ENCODE data around the gene KLHL3.

The KLHL3 gene

DNA sequence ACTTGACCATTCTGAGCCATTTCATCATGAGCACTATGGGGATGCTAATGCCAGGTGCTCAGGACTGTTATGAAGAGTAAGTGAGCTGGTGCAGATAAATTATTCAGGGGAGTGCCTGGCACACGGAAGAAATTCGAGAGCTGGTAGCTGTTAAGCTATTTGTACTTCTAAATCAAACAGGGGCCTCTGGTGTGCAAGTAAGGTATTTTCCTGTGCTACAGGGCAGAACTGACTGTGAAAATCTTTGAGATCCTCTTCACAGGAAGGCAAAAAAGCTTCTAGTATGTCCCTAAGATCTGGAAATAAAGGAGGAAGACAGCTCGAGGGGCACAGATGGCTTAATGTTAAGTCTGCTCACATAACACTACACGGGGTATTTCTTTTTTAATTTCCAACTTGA, 130.5 kb downstream of the KLHL3 start:
- no peak for DNase-seq

DNA sequence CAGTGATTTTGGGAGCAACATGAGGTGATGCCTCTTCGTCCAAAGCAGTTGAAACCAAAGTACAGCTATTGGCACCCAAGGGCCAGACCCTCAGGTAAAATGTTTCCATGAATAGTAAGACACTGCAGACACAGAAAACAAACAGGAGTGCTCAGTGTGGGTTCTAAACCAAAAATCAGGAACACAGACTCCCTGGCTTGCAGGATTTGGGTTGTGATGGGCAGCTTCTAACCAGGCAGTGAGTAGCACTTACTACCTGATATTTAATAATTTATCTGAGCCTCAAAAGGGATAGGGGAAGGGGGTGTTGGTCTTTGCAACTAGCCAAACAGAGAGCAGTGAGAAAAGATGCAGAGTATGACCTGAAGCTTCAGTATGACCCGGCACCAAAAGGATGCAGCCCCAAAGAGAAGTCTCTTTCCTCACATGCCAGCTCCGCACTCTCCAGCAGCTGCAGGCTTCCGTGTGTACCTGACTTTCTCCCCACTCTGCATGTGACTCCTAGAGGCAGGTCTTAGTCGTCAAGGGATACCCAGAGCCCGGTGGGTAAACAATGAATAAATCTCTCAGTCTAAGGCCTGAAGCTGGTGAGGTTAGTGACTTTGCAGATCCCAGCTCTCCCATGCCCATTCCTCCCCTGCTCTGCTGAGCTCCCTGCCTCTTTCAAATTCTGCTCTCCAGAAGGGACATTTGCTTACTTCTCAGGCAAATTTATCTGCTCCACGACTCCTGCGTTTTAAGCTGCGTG, 131.4 kb downstream of the KLHL3 start:
- no peak for DNase-seq

DNA sequence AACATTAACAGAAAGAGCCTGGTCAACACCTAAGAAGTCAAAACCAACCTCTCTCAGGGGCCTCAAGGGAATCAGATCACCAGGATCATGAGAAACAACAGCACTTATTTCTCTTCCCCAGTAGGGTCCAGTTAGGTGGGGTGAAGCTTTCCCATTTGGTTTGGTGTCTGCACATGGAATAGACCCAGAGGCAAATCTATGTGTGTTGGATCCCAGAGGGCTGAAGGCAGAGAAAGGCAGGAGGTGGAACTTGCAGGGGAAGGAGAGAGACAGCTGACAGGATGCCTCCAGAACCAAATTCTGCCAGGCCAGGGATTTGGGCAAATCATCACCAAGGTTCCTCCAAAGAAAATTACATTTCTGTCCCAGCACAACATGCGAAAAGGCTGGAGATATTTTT, 132.0 kb downstream of the KLHL3 start:
- DNase-seq: no peak

DNA sequence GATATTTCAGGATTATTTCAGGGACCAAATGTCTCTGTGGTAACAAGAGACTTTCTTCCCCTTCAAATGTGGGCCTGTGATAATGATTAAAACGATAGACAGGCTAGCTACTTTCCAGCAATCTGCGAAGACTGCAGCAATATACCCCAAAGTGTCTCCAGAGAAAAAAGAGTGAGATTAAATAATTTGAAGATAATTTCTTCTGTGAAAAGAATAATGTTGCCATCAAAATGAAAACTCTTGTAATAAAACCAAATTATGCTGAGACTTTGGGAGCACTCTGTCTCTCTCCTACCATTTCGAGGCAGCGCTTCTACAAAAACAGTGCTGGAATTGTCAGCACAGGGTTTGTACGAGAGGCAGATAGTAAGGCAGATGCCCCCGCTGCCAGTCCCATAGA, 132.5 kb downstream of the KLHL3 start:
- no peak for DNase-seq

DNA sequence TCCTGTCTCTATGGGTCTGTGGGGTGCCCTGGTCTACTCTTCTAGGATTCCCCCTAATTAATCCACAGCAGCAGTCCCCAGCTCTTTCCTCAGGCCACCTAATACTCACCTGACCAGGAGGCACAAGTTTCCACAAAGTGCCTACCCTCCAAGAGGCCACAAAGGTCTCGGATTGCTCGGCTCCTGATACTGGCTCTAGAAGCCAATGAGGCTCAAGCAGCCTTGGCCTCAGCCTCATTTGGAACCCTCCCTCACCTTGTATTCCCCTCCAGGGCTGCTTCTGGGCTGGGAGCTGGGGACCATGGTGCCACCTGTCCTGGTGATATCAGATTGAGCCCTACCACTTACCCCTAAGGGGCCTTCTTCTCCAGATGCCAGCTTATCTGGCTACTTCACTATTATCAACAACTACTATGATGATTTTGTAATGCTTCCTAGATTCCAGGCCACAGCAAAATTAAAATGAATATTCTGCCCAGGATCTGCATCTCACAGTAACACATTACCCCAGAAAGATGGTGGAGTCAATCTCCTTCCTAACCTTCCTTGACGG, 133.1 kb downstream of the KLHL3 start:
- DNase-seq: no peak

DNA sequence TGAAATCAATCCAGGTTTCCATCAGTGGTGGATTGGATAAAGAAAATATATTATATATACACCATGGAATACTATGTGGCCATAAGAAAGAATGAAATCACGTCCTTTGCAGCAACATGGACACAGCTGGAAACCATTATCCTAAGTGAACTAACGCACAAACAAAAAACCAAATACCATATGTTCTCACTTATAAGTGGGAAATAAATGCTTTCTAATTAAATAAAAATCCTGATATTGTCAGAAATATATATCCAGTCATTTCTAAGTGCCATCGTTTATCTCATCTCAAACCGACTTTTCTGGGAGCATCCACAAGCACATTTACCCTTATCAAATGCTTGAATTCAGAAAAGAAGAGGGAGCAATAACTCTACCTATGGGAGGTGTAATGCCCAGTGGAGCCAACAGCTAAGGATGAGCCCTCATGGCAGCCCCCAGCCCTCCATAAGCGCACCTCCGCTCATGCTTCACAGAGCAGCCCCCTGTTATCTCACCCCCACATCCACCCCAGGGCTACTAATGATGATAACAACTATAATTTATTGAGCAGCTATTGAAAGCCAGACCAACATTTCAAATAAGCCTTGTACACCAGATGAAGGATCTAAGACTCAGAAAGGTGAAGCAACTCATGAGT, 135.0 kb downstream of the KLHL3 start:
- no peak for DNase-seq

DNA sequence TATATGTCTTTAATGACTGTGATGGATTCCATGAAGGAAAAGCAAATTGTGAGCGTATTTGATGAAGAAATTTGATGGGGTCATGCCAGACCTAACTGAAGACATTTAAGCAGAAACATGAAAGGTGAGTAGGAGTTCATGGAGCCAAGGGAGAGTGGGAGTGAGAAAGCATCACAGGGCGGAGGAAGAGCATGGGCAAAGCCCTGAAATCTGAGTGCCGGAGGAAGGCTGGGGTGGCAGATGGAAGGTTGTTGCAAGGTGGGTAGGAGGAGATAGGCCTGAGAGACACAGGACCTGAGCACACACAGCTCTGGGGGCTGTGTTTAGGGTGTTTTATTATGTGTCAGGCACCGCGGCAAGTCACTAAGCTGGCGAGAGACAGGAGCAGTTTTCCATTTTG, 136.4 kb downstream of the KLHL3 start:
- DNase-seq: no peak

DNA sequence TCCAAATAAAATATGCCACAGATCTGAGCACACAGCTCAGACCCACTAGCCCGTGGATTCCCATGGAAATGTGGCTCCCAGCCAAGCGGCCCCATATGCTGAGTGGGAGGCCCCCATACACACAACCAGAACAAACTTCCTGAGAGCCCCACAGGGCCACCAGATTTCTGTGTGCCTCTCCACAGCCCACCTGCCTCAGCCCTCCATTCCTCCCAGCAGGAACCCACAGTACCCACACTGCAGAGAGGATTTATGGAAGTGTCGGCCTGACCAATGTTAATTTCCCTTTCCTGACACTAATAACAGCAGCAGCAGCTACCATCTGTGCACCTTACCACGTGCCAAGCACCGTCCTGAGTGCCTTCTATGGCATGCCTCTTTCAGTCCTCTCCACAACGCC, 137.5 kb downstream of the KLHL3 start:
- no peak for DNase-seq

DNA sequence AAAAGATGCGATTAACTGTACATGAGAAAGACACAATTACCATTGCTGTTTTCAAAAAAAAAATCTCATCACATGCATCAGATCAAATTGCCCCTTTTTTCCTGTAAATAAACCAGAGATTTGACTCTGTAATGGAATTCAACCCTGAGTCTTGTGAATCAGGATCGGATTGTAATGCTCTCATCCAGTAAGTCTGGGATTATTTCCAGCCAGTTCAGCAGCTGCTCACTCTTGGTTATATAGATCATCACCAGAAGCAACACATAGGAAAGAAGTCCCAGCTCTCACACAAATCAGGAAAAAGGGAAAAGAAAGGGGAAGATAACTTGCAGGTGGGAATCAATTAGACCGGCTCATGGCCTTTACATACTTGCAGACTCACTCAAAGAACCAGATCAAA, 138.9 kb downstream of the KLHL3 start:
- DNase-seq: no peak

DNA sequence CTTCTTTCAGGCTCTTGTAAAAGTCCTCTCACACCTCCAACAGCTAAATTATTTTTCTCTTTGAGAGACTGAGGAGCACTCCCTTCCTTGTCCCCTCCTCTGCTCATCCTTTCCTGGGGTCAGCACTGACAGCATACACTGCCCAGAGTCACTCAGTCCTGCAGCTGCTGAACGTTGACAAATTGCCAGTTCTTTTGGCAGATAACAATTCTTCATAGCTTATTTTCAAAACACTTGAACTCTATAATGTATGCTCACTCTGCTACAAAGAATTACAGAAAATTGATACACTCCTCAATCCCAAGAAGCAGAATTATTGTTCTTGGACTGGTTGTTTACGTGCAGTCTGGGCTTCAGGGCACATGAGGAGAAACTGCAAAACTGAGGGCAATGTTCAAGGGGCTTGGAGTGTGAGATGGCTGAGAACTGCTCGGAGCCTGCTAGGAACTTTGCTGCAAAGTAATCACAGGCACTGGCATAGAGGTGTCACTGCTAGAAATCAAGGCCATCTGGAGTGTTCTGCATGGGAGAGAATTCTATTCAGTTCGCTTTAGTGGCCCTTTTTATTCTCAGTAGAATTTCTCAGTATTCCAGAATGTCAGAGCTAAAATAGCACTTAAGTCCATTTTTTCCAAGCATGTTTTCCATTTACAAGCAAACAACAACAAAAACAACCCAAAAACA, 140.4 kb downstream of the KLHL3 start:
- DNase-seq: no peak

DNA sequence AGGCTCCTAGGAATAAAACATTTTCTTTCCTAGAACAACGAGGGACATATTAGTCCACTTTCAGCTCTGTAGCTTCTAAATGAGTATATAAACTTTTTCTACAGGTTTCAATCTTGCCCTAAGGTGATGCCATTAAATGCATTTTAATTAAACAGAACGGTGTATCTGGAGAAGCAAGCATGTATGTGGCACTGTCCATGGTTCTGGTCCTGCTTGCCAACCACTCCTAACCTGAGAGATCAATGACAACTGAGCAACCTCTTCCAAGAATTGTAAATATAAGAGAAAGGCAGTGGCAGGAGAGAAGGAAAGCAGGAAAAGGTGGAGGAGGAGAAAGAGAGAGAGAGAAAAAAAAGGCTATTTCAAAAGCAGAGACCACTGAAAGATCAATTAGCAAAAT, 141.2 kb downstream of the KLHL3 start:
- DNase-seq: no peak

DNA sequence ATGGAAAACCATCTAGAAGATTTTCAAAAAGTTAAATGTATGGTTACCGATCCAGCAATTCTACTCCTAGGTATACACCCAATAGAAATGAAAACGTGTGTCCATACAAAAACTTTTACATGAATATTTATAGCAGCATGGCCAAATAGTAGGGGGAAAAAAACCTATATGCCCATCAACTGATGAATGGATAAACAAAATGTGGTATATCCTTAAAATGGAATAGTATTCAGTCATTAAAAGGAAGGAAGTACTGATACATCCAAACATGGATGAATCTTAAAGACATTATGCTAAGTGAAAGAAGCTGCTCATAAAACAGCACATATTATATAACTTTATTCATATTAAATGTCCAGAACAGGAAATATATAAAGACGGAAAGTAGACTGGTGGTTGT, 143.6 kb downstream of the KLHL3 start:
- DNase-seq: no peak

DNA sequence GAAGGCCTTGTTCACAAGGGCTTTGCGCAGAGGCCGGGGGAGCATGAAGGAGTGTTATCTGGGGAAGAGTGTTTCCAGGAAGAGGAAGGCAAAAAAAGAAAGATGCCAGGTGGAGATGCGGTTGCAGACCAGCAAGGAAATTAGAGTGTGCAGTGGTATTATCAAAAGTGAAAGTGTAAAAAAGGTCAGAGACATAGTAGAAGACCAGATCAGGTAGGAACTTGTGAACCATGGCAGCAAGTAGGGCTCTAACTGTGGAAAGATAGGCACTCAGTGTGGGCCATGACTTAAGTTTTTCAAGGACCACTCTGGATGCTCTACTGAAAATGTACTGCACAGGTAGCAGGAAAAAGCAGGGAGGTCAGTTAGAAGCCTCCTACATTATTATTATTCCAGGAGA, 146.7 kb downstream of the KLHL3 start:
- no peak for DNase-seq

DNA sequence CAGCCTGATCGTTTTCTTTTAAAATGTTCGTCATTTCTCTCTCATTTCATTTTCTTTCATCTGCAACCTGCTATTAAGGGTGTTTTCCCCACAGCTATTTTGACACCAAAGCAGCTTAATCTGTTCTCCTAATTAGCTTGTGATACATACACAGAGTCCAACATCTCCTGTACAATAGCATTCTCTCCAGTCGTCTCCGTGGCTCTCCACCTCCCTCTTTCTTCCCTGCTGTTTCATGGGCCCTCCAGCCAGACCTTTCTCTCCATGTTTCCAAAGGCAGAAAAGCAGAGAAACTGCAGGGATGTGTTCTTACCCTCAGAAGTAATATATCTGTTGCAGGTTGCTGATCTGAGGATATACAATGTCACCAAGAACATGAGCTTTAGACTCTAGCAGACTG, 148.0 kb downstream of the KLHL3 start:
- DNase-seq: no peak

DNA sequence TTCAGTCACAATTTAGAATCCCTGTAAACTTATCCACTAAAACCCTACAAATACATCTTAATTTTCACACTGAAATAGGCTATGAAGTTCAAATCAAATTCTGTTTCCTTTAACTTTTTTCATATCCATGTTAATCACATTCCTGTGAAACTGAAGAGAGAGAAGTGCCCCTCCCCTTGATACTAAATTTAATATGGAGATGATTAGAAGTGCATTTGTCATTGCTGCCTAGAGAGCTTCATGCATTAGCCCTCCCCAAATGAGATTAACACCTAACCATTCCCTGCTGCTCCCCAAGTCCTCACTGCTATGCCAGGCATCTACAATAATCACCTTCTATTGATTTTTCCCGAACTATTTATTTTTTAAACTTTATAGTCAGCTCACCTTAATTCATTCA, 151.6 kb downstream of the KLHL3 start:
- DNase-seq: no peak

DNA sequence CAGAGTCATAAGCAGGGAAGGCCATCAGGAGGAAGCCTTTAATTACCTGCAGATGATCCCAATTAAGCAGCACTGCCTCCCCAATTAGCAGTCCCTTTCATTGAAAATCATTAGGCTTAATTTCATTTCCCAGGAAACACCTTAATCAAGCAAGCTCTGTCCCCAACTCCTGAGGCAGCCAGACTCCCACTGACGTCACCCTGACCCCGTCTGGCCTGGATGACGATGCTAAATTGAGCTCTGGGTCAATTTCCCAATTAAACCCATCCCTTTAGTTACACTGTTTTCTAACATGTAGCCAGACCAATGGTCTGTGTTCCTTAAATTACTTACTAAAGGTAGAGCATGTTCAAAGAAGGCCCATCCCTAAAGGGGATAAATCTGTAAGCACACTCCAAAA, 152.8 kb downstream of the KLHL3 start:
- DNase-seq: no peak

DNA sequence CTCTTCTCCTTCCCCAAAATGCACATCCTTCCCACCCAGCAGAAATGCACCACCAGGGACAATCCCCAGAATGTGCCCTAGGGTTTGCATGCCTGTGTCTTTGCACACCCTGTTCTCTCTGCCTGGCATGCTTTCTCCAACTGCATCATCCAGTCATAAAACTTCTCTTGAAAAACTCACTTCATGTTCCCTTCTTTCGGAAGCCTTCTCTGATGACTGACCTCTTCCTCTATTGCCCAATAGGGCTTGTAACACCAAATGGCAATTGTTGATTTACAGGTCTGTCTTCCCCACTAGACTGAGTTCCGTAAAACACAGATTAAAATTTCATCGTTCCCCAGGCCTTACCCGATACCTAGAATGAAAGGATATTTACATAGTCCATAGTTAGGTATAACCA, 153.7 kb downstream of the KLHL3 start:
- DNase-seq: no peak

DNA sequence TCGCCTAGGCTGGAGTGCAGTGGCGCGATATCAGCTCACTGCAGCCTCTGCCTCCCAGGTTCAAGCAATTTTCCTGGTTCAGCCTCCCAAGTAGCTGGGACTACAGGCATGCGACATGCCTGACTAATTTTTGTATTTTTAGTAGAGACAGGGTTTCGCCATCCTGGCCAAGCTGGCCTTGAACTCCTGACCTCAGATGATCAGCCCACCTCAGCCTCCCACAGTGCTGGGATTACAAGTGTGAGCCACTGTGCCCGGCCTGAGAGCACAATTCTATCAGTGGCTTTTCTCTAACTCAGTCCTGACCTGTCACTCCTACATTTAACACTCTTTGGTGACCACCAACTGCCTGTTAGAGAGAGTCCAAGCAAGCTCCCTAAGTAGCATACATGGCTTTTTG, 154.1 kb downstream of the KLHL3 start:
- no peak for DNase-seq

DNA sequence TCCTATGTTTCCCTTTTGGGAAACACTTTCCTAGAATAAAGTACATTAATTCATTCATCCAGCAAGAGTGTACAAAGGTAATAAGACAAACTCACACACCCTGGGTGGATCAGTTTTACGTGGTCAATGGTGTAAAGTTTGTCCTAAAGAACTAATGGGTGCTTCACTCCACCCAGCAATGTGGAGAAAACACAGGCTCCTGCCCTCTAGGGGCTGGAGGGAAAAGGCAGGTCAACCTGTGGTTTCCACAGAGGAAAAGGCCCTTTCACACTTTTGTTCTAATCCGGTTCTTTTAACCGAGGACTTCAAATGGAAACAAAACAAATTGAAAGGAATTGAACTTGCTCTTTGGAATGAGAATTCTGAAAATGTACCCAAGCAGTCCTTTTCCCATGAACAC, 155.9 kb downstream of the KLHL3 start:
- no peak for DNase-seq

DNA sequence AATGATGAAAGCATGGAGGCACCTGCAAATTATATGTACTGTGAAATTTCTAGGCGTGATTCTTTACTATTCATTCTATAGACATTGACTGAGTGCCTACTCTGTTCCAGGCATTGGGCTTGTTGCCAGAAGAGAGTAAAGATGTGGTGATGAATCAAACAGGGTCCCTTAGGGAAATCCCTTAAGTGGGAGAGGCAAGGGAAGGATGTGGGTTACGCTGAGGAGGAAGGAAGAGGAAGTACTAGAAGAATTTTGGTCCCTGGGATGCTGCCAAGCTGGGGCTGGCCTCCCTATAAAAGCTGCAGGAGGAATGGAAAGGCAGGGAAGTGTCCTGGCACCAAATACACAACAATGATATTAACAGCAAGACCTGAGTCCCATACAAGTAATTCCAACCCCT, 160.0 kb downstream of the KLHL3 start:
- DNase-seq: no peak

DNA sequence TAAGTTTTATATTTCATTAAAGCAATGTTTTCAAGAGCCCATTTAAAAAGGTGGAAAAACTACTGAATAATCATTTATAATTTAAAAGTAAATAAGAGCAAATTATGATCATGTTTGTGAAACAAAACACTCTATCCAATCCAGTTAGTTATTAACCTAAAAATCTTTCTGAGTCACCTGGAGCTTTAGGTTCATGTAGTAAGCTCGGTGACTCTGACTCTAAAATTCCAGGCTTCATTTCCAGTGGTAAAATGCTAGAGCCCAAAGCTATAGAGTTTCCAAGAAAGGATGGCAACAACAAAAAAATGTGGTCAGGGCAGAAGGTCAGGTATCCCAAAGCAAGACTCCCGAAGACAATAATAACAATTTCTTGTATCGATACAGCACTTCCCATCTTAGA, 160.7 kb downstream of the KLHL3 start:
- no peak for DNase-seq

DNA sequence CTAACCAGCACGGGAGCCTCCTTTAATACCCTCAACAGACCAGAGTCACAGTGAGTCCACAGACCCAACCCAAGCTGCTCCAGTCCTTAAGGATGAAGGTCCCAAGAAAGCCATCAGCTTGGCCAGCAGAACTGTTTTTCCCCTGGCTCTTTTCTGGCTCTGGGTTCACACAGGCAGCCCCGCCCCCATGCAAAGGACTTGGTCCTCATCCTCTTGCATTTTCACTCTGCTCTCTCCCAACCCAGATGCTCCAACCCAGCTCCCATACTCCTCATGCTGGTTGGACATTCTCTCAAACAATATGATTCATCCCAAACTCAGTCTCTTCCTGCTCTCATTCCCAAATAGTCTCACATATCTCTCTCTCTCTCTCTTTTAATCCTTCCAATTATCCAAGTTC, 162.5 kb downstream of the KLHL3 start:
- DNase-seq: no peak

DNA sequence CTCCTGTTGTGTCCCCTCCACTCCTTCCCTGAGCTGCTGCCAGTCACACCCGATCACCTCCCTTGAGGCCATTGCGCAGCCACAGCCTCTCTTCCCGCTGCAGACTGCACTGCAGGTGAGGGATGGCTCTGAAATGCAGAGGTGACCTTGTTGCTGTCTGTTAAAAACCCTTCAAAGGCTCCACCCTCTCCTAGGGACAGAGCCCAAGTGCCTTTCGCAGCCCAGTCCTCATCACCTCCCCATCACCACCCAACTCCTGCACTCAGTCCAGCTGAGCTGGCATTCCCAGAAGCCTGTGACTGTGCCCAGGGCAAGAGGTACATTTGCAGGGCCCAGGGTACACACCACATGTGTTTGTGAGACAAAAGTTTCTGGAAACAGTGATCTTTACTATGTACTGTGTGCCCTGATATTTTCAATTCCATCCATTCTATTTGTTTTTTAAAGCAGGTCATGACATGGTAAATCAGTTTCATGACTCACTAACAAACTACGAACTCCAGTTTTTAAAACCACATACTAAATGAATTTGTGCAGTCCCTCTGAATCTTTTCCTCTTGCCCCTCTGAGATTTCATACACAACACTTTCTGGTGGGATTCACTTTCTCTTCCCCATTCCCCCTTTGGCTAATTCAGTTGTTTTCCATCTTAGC, 163.7 kb downstream of the KLHL3 start:
- no peak for DNase-seq

DNA sequence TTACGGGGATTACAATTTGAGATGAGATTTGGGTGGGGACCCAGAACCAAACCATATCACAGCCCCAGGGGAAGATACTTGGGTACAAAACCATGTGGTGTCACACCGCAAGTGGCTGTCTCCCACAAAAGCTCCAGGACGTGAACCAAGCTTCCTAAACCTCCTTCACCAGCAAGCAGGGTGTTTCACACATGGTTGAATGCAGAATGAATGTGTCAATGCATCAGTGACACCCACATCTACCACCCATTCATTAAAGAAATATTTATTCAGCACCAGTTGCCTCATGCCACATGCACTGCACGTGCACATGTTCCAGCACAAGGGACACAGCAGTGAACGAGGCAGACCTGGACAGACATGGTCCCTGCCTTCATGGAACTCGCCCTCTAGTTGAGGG, 165.8 kb downstream of the KLHL3 start:
- no peak for DNase-seq
